Left lung (tissue), 10 donors: ENCODE measurements around the gene INSYN2A. TPM values are rescaled to one million over a fixed set of nuclear protein-coding genes. Genes with fewer than 3 reads are reported as not detected.

ENCODE experiments used
- ATAC-seq: fragments of 200-7000 bp; cut with Tn5 transposase; one replicate; pipeline ENCODE4 v1.9.1; 2020; ENCODE audit warnings: moderate library complexity
- DNase-seq, 4 donors: peaks; one replicate each; pipeline ENCODE4 v3.0.0-alpha.2; 2013 to 2020
- H3K27ac ChIP-seq, 2 donors: fragments of 200-600 bp; sonication (generic) in 1 of 2; one replicate each; pipeline versions ENCODE4 v1.5.0 to v1.8.0; 2020 to 2021
- H3K27me3 ChIP-seq, 2 donors: fragments of 200-600 bp; sonication (generic) in 1 of 2; one replicate each; pipeline versions ENCODE4 v1.5.0 to v1.8.0; 2020 to 2021
- H3K36me3 ChIP-seq, 2 donors: fragments of 200-600 bp; sonication (generic) in 1 of 2; one replicate each; pipeline versions ENCODE4 v1.5.0 to v1.8.0; 2020 to 2021
- H3K4me1 ChIP-seq, 2 donors: fragments of 200-600 bp; one replicate each; pipeline ENCODE4 v1.8.0; 2021
- H3K4me3 ChIP-seq, 2 donors: fragments of 200-600 bp; sonication (generic) in 1 of 2; one replicate each; pipeline versions ENCODE4 v1.5.0 to v1.8.0; 2020 to 2021; ENCODE audit warnings: mild to moderate bottlenecking in 1 of 2
- H3K9me3 ChIP-seq, 2 donors: fragments of 200-600 bp; sonication (generic) in 1 of 2; one replicate each; pipeline versions ENCODE4 v1.5.0 to v1.8.0; 2020 to 2021
- intact Hi-C, 2 donors: fragments of 100-400 bp; cut with DNase I; formaldehyde crosslinking; loops; one replicate each; pipeline versions ENCODE4 v1.11.2 to v1.14.2; 2022
- polyA plus RNA-seq, 6 donors: library from polyadenylated mRNA; unstranded; fragments of 120-200 nt; gene quantifications; one replicate each; pipeline ENCODE4 v1.2.1, GENCODE V29; 2013; ENCODE audit not compliant: insufficient read length in 6 of 6
- total RNA-seq, 2 donors: library from RNA; stranded (reverse); fragmentation: NEBNext Ultra II Directional; extraction: Animal tissue kit (Norgen Biotek cat#: 25700); gene quantifications; one replicate each; pipeline ENCODE4 v1.2.1, GENCODE V29; 2021
- TF ChIP-seq, protein P1 (sequence below), 2 donors: fragments of 200-600 bp; sonication (generic) in 1 of 2; IDR thresholded peaks; one replicate each; pipeline versions ENCODE4 v1.5.0 to v1.8.0; 2021; ENCODE audit warnings: antibody characterized with exemption in 2 of 2
- donor health status: DM: no; HTN: yes; CAD: no.
- donor health status: DM: no; HTN: no; CAD: no.

The INSYN2A gene
- total and polyA plus RNA-seq, 8 donors: 0.10 to 2.5 (median 1.6) TPM

DNA sequence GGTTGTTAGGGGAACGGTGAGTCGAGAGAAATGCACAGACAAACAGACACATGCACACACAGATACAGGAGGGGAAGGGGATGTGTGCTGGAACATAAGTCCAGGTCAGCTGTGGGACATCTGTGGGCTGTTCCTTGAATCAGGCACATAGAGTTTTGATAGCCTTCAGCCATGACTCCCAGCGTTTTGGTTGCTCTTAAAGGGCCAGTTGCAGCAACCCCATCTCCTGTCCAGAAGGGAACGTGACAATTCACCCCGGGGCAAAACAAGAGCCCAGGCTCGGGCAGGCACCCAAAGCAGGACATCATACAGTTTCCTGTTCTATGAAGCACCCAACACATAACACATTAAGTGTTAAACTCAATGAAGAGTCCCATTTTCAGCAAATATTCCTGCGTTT lies 9.6 kb downstream of the INSYN2A start:
- H3K9me3 ChIP-seq: no peaks in the 10 kb centered on the region
- no peaks in the 10 kb centered on the region for H3K36me3 ChIP-seq
- TF ChIP-seq, protein P1, sequence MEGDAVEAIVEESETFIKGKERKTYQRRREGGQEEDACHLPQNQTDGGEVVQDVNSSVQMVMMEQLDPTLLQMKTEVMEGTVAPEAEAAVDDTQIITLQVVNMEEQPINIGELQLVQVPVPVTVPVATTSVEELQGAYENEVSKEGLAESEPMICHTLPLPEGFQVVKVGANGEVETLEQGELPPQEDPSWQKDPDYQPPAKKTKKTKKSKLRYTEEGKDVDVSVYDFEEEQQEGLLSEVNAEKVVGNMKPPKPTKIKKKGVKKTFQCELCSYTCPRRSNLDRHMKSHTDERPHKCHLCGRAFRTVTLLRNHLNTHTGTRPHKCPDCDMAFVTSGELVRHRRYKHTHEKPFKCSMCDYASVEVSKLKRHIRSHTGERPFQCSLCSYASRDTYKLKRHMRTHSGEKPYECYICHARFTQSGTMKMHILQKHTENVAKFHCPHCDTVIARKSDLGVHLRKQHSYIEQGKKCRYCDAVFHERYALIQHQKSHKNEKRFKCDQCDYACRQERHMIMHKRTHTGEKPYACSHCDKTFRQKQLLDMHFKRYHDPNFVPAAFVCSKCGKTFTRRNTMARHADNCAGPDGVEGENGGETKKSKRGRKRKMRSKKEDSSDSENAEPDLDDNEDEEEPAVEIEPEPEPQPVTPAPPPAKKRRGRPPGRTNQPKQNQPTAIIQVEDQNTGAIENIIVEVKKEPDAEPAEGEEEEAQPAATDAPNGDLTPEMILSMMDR (IDR thresholded peaks at IDR 0.05): no peak
- no peaks in the 10 kb centered on the region for H3K4me1 ChIP-seq
- H3K4me3 ChIP-seq: no peak overlapping the region
- DNase-seq (no peak), ATAC-seq (no peak)
- H3K27me3 ChIP-seq: no peaks in the 10 kb centered on the region
- H3K27ac ChIP-seq: no peak overlapping the region
- intact Hi-C loops: no loop called here

DNA sequence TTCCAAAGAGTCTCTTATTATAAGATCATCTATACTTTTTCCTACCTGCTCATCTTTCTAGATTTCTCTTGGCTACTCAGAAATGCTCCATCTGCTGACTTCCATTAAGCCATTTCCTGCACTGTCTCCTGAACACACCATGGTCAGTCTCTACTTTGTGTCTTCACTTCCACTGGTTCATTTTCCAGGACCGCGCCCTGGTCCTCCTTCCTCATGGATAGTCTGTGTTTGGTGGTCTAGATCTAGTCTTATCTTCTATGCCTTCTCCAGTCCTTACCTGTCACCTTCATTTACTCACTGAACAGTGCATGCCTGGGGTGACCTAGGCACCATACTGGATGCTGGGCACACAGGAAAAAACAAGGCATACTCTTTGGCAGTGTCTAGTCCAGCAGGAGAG lies 11.8 kb downstream of the INSYN2A start:
- no peak for DNase-seq
- no peak for ATAC-seq
- TF ChIP-seq, protein P1 (IDR thresholded peaks at IDR 0.05): no peak
- Histone ChIP-seq H3K36me3 (no peaks in the 10 kb centered on the region), H3K4me3 (no peak overlapping the region), H3K27ac (no peak overlapping the region), H3K27me3 (no peaks in the 10 kb centered on the region), H3K4me1 (no peaks in the 10 kb centered on the region), H3K9me3 (no peaks in the 10 kb centered on the region)
- intact Hi-C loops: no loop called here

DNA sequence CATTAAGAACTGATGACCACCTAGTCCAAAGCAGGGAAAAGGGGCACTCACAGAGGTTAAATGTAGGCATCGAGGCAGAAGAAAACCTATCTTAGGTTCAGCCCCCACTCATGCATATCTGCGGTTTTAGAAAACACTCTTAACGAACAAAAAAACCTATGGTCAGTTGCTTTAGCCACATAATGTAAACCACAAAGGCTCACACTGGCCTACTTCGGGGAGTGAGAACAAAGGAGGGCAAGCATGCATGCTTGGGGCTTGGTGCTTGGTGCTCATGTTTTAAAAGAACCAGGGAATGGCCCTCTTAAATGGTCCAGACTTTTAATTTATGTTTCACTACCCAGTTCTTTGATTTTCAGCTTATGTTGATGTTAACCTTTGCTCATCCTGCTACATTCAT lies 14.2 kb downstream of the INSYN2A start:
- Histone ChIP-seq H3K9me3 (no peaks in the 10 kb centered on the region), H3K4me3 (no peak overlapping the region), H3K27me3 (no peaks in the 10 kb centered on the region), H3K27ac (no peak overlapping the region), H3K4me1 (no peaks in the 10 kb centered on the region), H3K36me3 (no peaks in the 10 kb centered on the region)
- TF ChIP-seq, protein P1 (IDR thresholded peaks at IDR 0.05): no peak
- DNase-seq (no peak), ATAC-seq (no peak)
- intact Hi-C loops: no loop called here

DNA sequence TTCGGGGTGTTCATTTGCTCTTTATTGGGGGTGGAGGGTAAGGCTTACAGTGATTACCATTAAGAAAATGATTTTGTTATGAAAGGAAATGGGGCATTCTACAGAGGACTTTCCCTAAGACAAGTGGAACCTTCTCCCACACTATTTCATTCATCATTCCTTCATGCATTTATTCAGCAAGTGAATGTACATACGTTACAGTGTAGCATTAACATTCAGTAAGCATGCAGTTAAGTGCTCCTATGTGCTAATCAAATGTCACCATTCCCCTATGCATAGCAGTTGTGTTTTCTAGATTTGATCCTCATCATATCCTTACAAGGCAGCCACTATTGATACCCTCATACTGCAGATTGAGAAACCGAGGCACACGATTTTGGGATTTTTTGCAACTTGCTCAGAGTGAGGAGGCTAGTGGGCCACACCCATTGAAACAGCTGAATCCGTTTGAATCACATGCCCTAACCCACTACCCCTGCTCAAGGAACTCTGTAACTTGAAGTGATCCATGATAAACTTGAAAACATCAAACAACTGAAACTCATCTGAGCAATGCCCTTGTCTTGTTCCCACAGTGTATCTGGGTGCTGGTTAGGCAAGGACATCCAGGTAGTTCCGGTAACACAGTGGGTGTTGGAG lies 16.7 kb downstream of the INSYN2A start:
- ATAC-seq (no peak), DNase-seq (no peak)
- no peaks in the 10 kb centered on the region for H3K27me3 ChIP-seq
- no peaks in the 10 kb centered on the region for H3K4me1 ChIP-seq
- no peaks in the 10 kb centered on the region for H3K36me3 ChIP-seq
- H3K4me3 ChIP-seq: no peak overlapping the region
- TF ChIP-seq, protein P1 (IDR thresholded peaks at IDR 0.05): no peak
- H3K27ac ChIP-seq: no peak overlapping the region
- intact Hi-C loops: no loop called here
- H3K9me3 ChIP-seq: no peaks in the 10 kb centered on the region

DNA sequence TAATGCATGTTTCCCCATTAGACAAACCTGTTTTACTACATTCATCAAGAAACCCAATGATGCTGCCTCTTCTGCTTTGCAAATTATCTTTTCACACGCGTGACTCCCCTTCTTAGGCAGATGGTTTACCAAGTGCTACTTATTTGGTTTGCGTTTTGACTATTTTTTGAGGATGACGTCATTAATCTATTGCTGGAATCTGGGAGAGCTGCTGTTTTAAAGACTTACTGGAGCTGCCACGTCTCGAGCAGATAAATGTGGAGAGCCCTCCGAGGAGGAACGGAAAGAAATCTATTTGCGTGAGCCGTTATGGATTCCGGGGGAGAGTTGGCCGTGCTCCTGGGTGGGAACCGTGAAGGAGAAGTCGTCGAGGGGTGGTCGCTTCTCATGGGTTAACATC lies 19.7 kb downstream of the INSYN2A start:
- no peaks in the 10 kb centered on the region for H3K4me1 ChIP-seq
- no peaks in the 10 kb centered on the region for H3K9me3 ChIP-seq
- H3K27ac ChIP-seq: no peak overlapping the region
- TF ChIP-seq, protein P1 (IDR thresholded peaks at IDR 0.05): no peak
- no peaks in the 10 kb centered on the region for H3K36me3 ChIP-seq
- H3K4me3 ChIP-seq: no peak overlapping the region
- intact Hi-C loops: no loop called here
- no peak for ATAC-seq
- no peak for DNase-seq
- no peaks in the 10 kb centered on the region for H3K27me3 ChIP-seq
